Cardiac fibroblast (primary cell): Measurements from ENCODE around the gene HMGN4.

Source experiments
- DNase-seq, 2 donors: peaks; one replicate each; pipeline versions ENCODE4 v3.0.0 to v3.0.0-alpha.2; 2010; ENCODE audit warnings: low read depth in 2 of 2
- H3K4me3 ChIP-seq, 2 donors: replicated peaks in 1 of 2; 1 replicate in 1 of 2; 2 replicates in 1 of 2; pipeline ENCODE4 v1.5.1; 2011; ENCODE audit warnings: low read depth in 2 of 2, low read length in 2 of 2, mild to moderate bottlenecking in 2 of 2, moderate library complexity in 1 of 2
- TF ChIP-seq, protein P1 (sequence below): IDR thresholded peaks from one replicate; pipeline ENCODE4 v1.5.1; 2011; ENCODE audit warnings: low read depth, mild to moderate bottlenecking, low read length, inconsistent platforms

The HMGN4 gene

DNA sequence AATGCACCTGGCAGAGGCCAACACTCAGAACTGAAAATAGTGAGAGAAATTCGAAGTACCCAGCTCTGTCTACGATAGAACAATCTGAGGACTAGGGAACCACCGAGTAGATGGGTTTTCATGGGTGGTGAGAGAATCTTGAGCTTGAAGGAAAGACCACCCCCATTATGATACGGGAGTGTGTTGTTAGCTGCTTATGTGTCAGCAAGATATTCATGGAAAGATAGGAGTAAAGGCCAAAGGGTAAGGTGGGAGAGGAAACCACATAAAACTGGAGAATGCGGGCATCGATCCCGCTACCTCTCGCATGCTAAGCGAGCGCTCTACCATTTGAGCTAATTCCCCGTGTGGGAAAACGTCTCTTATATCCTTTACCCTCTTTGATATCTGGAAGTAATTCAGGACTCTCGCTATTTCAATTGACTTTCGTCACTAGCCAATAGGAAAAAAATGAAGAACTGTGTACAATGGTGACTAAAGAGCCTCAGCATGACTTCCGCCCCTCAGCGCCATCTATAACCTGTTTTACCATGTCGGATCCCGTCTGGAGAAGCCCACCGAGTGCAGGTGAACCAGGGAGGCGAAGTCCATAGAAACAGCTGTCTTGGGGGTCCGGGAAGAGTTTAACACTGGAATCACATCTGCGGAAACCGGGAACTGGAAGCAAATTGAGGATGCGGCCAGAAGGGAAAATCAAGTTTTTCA is 33.6 kb downstream of the HMGN4 start:
- DNase-seq: peak; percentile 86 to 95

DNA sequence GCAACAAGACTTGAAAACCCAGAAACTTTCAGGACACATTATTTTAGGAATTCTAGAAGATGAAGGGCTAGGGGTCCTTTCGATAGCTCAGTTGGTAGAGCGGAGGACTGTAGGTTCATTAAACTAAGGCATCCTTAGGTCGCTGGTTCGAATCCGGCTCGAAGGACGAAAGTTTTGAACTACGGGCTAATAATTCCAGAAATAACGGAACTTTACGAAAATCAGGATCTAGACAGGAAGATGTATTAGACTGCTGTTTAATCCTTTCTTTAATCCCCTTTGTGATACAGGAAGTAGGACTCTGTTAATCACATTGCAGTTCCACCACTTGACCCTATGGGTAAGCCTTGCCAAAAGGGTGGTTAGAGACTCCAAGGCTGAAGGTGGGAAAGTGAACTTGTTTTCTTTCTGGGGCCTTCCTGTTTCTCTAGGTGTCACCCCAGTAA is 37.4 kb downstream of the HMGN4 start:
- TF ChIP-seq, protein P1, sequence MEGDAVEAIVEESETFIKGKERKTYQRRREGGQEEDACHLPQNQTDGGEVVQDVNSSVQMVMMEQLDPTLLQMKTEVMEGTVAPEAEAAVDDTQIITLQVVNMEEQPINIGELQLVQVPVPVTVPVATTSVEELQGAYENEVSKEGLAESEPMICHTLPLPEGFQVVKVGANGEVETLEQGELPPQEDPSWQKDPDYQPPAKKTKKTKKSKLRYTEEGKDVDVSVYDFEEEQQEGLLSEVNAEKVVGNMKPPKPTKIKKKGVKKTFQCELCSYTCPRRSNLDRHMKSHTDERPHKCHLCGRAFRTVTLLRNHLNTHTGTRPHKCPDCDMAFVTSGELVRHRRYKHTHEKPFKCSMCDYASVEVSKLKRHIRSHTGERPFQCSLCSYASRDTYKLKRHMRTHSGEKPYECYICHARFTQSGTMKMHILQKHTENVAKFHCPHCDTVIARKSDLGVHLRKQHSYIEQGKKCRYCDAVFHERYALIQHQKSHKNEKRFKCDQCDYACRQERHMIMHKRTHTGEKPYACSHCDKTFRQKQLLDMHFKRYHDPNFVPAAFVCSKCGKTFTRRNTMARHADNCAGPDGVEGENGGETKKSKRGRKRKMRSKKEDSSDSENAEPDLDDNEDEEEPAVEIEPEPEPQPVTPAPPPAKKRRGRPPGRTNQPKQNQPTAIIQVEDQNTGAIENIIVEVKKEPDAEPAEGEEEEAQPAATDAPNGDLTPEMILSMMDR: no peak
- DNase-seq: peak; percentile 33 to 88
- H3K4me3 ChIP-seq: no peak overlapping the region

More for the DNA sequence above, 33.6 kb downstream of the HMGN4 start:
- TF ChIP-seq, protein P1: no peak
- H3K4me3 ChIP-seq: peak overlapping the region; percentile 47 to 50

DNA sequence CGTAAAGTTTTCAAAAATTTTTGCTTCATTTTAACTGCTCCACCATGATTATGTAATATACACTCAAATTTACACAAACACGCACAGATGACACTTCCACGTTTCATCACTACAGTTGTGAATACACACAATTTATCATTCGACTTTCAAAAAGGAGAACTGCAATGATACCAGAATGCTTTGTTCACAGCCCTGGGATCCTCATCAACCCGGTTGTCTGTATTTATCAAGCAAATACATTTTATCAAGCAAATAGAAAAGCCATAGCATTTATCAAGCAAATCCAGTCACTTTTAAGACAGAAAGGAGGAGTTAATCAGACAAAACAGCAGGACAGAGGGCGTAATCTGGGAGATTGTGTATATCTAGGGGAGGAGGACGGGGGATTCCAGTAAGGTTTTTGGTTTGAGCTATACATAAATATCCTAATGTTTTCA is 38.3 kb downstream of the HMGN4 start:
- peak overlapping the region; percentile 9 to 58 for H3K4me3 ChIP-seq
- TF ChIP-seq, protein P1: no peak

DNA sequence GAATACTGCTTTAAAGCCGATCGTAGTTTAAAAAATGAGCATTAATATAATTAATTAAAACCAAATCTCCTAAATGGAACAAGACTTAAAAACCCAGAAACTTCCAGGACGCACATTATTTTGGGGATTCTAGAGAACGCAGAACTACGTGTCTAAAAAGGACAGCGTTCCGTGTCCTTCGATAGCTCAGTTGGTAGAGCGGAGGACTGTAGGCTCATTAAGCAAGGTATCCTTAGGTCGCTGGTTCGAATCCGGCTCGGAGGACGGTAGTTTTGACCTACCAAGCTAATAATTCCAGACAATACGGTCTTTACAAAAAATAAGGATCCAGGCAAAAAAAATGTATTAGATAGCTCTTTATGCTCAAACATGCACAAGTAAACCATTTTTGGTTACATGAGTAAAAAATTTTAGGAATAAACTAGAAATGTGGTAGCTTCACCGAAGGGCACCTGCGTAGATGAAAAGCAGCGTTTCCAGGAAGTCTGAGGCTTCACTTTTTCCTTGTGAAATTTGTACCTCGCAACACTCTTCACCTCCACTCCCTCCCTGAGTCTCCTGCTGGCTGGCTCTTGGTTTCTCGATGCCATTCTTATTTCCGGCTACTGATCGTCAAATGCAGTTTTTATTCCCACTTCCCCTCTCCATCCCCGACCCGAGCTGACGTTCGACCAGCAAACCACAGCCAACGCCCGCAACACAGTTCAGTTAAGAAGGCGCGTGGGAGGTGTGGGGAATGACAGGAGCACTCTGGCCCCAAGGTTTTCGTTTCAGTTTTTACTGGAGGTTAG is 39.0 kb downstream of the HMGN4 start:
- peak; percentile 76 to 96 for DNase-seq
- TF ChIP-seq, protein P1: no peak
- peak overlapping the region; percentile 37 to 58 for H3K4me3 ChIP-seq

More for the DNA sequence above, 38.3 kb downstream of the HMGN4 start:
- DNase-seq: no peak

DNA sequence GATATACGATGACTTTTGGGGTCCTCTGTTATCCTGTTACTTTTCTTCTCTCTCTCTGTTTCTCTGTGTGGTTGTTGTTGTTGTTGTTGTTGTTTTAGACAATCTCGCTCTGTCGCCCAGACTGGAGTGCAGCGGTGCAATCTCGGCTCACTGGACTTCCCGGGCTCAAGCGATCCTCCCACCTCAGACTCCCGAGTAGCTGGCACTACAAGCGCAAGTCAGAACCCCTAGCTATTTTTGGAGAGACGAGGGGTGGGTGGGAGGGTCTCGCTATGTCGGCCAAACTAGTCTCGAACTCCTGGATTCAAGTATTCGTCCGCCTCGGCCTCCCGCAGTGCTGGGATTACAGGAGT is 39.5 kb downstream of the HMGN4 start:
- DNase-seq: no peak
- TF ChIP-seq, protein P1: no peak
- peak overlapping the region; percentile 37 to 58 for H3K4me3 ChIP-seq

DNA sequence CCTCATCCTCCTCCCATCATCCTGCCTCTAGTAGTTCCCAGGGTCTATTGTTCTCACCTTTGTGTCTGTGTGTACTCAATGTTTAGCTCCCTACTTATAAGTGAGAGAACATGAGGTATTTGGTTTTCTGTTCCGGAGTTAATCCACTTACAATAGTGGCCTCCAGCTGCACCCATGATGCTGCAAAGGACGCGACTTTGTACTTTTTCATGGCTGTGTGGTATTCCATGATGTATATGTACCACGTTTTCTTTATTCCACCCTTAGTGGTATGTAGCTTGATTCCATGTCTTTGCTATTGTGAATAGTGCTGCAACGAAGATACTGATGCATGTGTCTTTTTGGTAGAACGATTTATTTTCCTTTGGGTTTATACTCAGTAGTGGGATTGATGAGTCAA is 40.1 kb downstream of the HMGN4 start:
- no peak for DNase-seq
- H3K4me3 ChIP-seq: no peak overlapping the region
- TF ChIP-seq, protein P1: no peak
